Effector memory CD4-positive, alpha-beta T cell (primary cell): ENCODE measurements around the gene URI1.
"Not testable (repeated sequence)": the region's sequence is repeated elsewhere in the genome, so short reads cannot be mapped to it uniquely, and the experiment has no call there.

ENCODE experiments used
- DNase-seq, 3 donors: peaks; one replicate each; pipeline ENCODE4 v3.0.0-alpha.2; 2020
- H3K27ac ChIP-seq: 2 replicates; pipeline ENCODE4 v1.7.0; 2013; ENCODE audit warnings: mild to moderate bottlenecking, low read length, moderate library complexity; ENCODE audit not compliant: insufficient read depth, poor library complexity, severe bottlenecking
- H3K27me3 ChIP-seq: replicated peaks from 2 replicates; pipeline ENCODE4 v1.7.0; 2013; ENCODE audit warnings: mild to moderate bottlenecking, low read length; ENCODE audit not compliant: insufficient read depth, control insufficient read depth, poor library complexity, severe bottlenecking
- H3K36me3 ChIP-seq: 2 replicates; pipeline ENCODE4 v1.7.0; 2013; ENCODE audit warnings: mild to moderate bottlenecking, low read length, moderate library complexity; ENCODE audit not compliant: control insufficient read depth, insufficient read depth
- H3K4me1 ChIP-seq: 2 replicates; pipeline ENCODE4 v1.7.0; 2013; ENCODE audit warnings: low read length, mild to moderate bottlenecking; ENCODE audit not compliant: control insufficient read depth, insufficient read depth, poor library complexity, severe bottlenecking
- H3K4me3 ChIP-seq: 2 replicates; pipeline ENCODE4 v1.7.0; 2013; ENCODE audit warnings: low read length, low read depth, mild to moderate bottlenecking; ENCODE audit not compliant: insufficient read depth, poor library complexity, severe bottlenecking
- H3K9me3 ChIP-seq: 2 replicates; pipeline ENCODE4 v1.7.0; 2013; ENCODE audit warnings: mild to moderate bottlenecking, low read length, moderate library complexity; ENCODE audit not compliant: control insufficient read depth

The URI1 gene

DNA sequence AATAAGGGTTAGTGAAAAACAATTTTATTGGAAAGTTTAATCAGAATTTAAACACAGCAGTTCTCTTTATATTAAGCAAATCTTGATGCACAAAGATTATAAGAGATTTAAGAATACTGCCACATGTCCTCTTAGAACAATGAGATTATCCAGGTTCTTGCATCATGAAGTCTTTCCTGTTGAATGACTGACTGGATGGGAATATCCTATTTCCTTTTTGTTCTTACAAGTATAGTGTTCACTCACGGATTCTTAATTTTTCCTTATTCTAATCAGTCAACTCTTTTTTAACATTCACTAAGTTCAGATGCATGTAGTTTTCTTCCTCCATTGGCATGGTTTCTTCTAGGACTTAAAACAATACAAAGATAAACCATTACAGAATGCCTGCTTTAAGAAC is 10.1 kb downstream of the URI1 start:
- no peak for DNase-seq
- Histone ChIP-seq H3K9me3 (no peaks in the 10 kb centered on the region), H3K27ac (no peak overlapping the region), H3K27me3 (no peaks in the 10 kb centered on the region), H3K36me3 (no peaks in the 10 kb centered on the region), H3K4me1 (no peaks in the 10 kb centered on the region), H3K4me3 (no peak overlapping the region)

GRCh38 chr19:29952646-29953045 is 10.6 kb downstream of the URI1 start:
- no peak overlapping the region for H3K27ac ChIP-seq
- H3K36me3 ChIP-seq, result no peaks in the 10 kb centered on the region
- no peaks in the 10 kb centered on the region for H3K27me3 ChIP-seq
- H3K4me3 ChIP-seq, result no peak overlapping the region
- DNase-seq, result no peak
- H3K4me1 ChIP-seq, result no peaks in the 10 kb centered on the region
- no peaks in the 10 kb centered on the region for H3K9me3 ChIP-seq

DNA sequence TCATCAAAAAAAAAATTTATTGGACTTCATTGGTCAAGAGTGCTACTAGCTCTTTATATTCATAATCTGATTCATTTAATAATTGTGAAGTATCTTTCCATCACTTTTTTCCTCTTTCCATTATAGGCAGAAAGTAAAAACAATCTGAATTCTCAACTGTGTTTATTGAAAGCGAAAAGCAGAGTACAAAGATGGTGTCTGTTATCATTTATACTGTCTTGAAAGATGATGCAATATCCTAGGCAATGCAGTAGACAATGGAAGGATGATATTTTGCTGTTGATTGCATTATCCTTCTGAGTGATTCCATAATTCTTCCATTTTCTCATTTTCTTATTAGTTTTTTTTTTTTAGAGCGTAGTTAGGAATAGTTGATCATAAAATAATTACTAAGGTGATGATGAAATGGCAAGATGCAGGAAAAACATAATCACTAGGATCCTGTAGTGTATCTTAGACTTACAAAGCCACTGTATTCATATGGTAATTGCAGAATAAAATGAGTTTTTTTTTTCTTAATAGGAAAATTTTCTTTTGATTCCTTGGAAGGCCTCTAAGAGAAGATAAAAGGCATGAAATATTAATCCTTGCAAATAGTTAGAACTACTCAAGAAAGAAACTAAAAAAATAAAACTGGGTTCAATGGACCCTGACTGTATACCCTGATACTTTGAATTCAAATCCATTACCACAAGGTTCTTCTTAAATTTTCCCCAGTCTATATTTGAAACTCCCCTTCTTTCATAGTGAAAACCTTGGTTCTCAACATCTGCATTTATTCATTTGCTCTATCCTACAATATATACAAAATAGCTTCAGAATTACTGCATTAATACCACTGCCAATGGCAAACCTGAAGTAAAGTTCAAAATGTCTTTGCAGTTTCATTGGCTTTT is 11.6 kb downstream of the URI1 start:
- Histone ChIP-seq H3K27ac (no peak overlapping the region), H3K36me3 (no peaks in the 10 kb centered on the region), H3K4me3 (no peak overlapping the region), H3K4me1 (no peaks in the 10 kb centered on the region), H3K27me3 (no peaks in the 10 kb centered on the region), H3K9me3 (no peaks in the 10 kb centered on the region)
- DNase-seq, result no peak

- Histone ChIP-seq H3K9me3 (no peaks in the 10 kb centered on the region), H3K4me1 (no peaks in the 10 kb centered on the region), H3K27me3 (no peaks in the 10 kb centered on the region), H3K27ac (no peak overlapping the region), H3K36me3 (no peaks in the 10 kb centered on the region), H3K4me3 (no peak overlapping the region)
- DNase-seq, result no peak
Observed at GRCh38 chr19:29956855-29957254, 14.8 kb downstream of the URI1 start.

DNA sequence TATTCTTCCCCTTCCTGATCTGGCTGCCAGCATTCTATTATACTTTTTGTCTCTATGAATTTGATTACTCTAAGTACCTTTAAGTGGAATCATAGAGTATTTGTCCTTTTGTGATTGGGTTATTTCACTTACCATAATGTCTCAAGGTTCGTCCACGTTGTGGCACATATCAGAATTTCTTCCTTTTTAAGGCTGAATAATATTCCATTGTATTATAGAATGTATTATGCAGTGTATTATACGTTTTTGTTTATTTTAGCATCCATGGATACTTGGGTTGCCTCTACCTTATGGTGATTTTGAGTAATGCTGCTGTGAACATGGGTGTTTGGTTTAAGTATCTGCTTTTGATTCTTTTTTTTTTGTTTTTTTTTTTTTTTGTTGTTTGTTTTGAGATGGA is 19.3 kb downstream of the URI1 start:
- Histone ChIP-seq H3K27ac (no peak overlapping the region), H3K36me3 (no peaks in the 10 kb centered on the region), H3K4me3 (no peak overlapping the region), H3K4me1 (peaks cover 21% of the 10 kb centered on the region), H3K9me3 (no peaks in the 10 kb centered on the region), H3K27me3 (no peaks in the 10 kb centered on the region)
- no peak for DNase-seq

DNA sequence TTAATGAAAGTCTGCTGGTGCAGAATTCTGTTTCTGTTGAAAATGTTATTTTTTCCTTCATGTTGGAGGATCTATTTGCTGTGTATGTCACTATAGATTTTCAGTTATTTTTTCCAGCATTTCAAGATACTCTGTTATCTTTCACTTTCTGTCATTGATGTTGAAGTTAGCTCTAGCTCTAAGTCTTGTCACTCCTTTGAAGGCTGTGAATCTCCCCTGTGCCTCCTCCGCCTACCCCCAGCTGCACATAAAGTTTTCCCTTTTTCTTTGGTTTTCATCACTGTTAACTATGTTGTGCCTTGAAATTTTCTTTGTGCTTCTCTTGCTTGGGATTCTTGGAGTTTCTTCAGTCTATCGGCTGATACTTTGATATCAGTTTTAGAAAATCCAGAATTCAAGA is 20.8 kb downstream of the URI1 start:
- H3K27ac ChIP-seq, result no peak overlapping the region
- H3K9me3 ChIP-seq, result no peaks in the 10 kb centered on the region
- peaks cover 28% of the 10 kb centered on the region for H3K4me1 ChIP-seq
- DNase-seq, result no peak
- H3K27me3 ChIP-seq, result no peaks in the 10 kb centered on the region
- H3K4me3 ChIP-seq, result no peak overlapping the region
- no peaks in the 10 kb centered on the region for H3K36me3 ChIP-seq

DNA sequence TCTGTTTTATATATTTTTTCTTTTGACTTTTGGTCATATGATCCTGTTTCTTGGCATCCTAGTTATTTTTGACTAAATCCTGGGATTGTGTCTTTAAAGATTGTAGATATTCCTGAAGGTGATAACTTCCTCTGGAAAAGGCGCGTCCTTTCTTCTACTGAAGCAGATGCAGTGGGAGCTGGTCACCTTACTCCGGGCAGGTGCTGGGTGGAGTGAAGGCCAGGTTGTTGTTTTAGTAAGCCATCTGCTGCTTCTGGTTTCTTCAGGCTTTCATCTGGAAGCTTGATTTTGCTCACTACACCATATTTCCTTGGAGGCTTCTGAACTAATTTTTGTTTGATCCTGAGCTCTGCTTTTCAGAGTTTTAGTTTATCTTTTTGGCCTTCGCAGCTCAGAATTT is 21.5 kb downstream of the URI1 start:
- Histone ChIP-seq H3K4me1 (peaks cover 28% of the 10 kb centered on the region), H3K9me3 (no peaks in the 10 kb centered on the region), H3K4me3 (no peak overlapping the region), H3K27me3 (no peaks in the 10 kb centered on the region), H3K36me3 (no peaks in the 10 kb centered on the region), H3K27ac (no peak overlapping the region)
- no peak for DNase-seq

DNA sequence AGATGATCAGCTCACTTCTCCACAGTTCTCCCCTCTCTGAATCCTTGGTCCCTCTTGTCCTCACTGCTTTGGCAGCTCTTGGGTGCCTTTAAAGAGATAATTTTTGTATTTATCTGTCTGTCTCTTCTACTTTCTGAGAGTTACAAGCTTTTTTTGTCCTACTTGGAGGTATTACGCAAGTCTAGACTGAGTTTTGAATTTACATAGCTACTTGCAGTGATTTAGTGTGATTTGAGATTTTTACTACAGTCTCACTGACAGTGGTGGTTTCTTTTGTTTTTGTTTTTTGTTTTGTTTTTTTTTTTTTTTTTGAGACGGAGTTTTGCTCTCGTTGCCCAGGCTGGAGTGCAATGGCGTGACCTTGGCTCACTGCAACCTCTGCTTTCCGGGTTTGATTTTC is 22.1 kb downstream of the URI1 start:
- DNase-seq, result no peak
- no peak overlapping the region for H3K27ac ChIP-seq
- H3K27me3 ChIP-seq, result no peaks in the 10 kb centered on the region
- H3K4me3 ChIP-seq, result no peak overlapping the region
- H3K4me1 ChIP-seq, result peaks cover 28% of the 10 kb centered on the region
- no peaks in the 10 kb centered on the region for H3K36me3 ChIP-seq
- H3K9me3 ChIP-seq, result no peaks in the 10 kb centered on the region

GRCh38 chr19:29965492-29965891 is 23.5 kb downstream of the URI1 start:
- no peak overlapping the region for H3K4me3 ChIP-seq
- no peak overlapping the region for H3K27ac ChIP-seq
- DNase-seq, result no peak
- H3K36me3 ChIP-seq, result no peaks in the 10 kb centered on the region
- H3K9me3 ChIP-seq, result no peaks in the 10 kb centered on the region
- peaks cover 28% of the 10 kb centered on the region for H3K4me1 ChIP-seq
- no peaks in the 10 kb centered on the region for H3K27me3 ChIP-seq

DNA sequence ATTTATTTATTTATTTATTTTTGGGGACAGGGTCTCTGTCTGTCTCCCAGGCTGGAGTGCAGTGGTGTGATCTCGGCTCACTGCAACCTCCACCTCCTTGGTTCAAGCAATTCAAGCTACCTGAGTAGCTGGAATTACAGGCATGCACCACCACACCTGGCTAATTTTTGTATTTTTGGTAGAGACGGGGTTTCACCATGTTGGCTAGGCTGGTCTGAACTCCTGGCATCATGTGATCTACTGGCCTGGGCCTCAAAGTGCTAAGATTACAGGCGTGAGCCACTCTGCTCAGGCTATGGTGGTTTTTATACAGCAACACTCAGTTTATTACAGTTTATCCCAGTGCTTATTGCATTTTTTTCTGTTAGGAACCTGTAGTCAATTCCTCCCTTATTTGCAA is 24.1 kb downstream of the URI1 start:
- H3K4me3 ChIP-seq, DNase-seq, H3K27ac ChIP-seq, H3K27me3 ChIP-seq, H3K9me3 ChIP-seq, H3K36me3 ChIP-seq: not testable (repeated sequence)
- H3K4me1 ChIP-seq, result peaks cover 28% of the 10 kb centered on the region
